LNCAP (cell line): ENCODE measurements around the gene KCNK1.

ENCODE experiments used
- TF ChIP-seq, protein P1 (sequence below): fragments of 450-650 bp; IDR thresholded peaks from 2 replicates; pipeline ENCODE4 v1.5.1; 2017; ENCODE audit warnings: mild to moderate bottlenecking

KCNK1 gene

DNA sequence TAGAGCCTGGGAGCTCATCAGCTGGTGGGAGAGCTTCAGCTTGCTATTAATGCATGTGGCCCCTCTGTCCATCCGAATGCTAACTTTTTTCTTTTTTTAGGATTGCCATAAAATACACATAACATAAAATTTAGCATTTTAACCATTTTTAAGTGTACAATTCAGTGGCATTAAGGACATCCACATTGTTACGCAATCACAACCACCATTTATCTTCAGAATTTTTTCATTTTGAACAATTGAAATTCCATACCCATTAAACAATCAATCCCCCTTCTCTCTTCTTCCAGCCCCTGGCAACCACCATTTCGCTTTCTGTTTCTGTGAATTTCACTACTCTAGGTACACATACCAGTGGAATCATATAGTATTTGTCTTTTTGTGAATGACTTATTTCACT is 4.9 kb upstream of the KCNK1 start:
- TF ChIP-seq, protein P1, sequence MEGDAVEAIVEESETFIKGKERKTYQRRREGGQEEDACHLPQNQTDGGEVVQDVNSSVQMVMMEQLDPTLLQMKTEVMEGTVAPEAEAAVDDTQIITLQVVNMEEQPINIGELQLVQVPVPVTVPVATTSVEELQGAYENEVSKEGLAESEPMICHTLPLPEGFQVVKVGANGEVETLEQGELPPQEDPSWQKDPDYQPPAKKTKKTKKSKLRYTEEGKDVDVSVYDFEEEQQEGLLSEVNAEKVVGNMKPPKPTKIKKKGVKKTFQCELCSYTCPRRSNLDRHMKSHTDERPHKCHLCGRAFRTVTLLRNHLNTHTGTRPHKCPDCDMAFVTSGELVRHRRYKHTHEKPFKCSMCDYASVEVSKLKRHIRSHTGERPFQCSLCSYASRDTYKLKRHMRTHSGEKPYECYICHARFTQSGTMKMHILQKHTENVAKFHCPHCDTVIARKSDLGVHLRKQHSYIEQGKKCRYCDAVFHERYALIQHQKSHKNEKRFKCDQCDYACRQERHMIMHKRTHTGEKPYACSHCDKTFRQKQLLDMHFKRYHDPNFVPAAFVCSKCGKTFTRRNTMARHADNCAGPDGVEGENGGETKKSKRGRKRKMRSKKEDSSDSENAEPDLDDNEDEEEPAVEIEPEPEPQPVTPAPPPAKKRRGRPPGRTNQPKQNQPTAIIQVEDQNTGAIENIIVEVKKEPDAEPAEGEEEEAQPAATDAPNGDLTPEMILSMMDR, result no peak

DNA sequence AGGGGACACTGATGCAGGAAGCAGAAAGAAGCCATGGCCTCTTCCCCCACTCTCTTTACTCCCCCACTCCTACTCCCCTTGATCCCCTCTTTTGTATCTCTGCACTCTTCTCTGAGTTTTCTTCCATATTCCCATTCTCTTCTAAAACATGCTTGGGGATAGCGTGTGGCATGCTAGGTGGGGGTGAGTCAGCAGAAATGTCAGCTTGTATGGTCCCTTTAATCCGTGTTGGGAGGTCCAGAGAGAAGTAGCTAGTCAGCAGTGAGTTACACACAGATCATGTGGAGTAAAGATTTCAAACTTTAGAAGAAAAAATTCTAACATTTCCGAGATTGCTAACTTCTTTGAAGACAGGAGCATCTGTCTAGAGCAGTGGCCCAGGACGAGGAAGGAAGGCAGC is 4.0 kb upstream of the KCNK1 start:
- TF ChIP-seq, protein P1, result no peak

DNA sequence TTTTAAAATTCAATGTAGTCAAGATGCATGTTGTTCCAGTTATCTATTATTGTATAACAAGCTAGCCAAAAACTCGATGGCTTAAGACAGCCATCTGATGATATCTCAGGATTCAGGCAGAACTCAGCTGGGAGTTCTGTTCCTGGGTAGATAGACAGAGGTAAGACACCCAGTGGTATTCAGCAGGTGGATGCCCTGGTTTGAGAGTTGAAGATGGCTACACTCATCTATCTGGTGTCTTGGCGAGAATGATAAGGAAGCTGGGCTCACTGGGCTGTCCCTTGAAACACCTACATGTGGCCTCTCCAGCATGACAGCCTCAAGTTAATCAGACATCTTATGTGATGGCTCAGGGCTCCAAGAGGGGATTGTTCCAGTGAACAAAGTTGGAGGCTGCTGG is 3.3 kb upstream of the KCNK1 start:
- TF ChIP-seq, protein P1, result no peak

DNA sequence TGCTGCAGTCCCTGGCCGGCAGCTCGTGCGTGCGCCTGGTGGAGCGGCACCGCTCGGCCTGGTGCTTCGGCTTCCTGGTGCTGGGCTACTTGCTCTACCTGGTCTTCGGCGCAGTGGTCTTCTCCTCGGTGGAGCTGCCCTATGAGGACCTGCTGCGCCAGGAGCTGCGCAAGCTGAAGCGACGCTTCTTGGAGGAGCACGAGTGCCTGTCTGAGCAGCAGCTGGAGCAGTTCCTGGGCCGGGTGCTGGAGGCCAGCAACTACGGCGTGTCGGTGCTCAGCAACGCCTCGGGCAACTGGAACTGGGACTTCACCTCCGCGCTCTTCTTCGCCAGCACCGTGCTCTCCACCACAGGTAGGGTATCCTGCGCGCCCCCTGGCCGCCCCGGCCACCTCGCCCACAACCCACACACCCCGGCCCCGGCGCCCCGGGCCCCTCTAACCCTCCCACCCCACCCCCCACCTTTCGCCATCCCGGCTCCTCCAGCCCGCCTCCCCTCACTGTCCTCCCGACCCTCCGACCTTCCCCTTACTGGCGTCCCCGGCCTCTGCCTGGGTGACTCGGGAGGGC is 352 bp downstream of the KCNK1 start:
- TF ChIP-seq, protein P1, result no peak

DNA sequence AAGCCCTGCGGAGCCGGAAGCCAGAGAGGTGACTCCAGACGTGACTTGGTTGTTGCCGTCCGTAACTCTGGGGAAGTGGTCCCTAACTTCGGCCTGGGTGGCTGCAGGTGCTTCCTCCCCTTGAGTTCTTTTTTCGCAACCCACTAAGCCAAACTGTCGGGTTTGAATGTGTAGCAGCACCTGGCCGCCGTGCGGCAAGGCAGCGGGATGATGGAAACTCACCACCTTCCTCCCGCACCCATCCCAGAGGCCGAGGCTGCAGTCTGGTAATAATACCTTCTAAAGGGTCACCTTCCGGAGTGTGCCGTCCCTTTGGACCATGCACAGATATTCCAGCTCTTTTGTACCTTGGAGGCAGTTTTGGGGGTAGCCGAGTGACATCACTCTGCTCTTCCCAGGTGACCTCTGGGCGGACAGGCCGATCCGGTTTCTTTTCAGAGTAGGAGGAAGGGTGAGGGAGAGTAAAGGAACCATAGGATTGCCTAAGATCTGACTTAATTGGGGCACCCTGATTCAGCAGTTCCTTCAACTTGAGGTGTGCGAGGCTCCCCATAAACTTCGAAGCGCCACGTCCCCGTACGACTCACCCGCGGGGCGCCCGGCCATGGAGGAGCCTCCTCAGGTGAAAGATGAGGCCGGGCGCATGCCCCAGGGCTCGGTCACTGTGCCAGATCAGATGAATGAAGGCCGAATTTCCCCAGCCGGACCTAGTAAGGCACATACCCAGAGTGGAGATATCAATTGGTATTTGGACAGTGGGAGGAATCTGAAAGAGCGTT is 1.0 kb downstream of the KCNK1 start:
- TF ChIP-seq, protein P1, result no peak

DNA sequence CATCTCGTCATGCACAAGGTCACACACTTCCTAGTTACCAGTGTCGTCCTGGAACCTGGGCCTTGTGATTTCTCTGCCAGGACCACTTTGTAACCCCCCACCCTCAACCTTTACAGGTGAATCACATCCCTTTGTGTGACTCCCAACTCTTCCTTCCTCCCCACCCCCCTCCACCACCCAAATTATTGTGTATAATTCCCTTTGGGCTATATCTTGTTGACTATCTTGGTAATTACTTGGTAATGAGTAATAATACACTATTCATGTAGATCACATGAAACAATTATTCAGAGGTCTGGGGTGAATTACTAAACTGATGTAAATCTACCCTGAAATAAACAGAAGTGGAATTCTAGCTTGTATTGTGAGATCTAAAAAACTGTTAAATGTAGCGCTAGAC is 1.7 kb downstream of the KCNK1 start:
- TF ChIP-seq, protein P1, result no peak

DNA sequence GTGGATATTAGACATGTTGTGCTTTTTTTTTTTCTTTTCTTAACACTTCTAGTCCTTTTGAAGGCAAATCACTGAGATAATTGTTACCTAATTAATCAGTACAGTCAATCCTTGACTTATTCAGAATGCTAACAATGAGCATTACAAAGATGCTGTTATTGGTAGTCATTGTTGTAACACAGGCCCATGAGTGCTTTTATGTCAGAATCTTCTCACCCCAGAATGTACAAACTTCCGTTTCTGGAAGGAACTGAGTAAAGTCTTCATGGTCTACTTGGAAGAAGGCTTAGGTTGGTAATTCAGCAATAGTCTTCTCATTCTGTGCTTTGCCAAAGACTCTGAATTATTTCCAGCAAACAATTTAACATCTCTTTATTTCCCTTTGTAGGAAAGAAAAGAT is 3.1 kb downstream of the KCNK1 start:
- TF ChIP-seq, protein P1, result no peak
